Measurements from ENCODE around the gene LRFN5.

Gene LRFN5

DNA sequence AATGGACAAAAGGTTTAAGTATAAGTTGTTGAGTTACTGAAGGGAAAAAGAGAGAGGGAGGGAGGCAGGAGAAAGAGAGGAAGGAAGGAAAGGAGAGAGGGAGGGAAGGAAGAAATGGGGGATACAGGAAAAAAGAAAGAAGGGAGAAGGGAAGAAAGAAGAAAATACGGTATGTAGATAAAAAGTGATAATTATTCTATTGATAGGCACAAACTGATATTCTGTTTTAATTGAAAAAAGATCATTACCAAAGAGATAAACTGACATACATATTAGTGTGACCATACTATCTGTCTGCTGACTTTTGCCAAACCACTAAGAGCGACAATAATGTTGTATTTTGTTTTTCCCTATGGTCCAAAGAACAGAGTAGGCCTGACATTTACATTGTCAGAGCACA lies 154.5 kb downstream of the LRFN5 start:
- Histone ChIP-seq H4K20me1 (ENCODE audit: insufficient read depth, low read length) (no peaks in the 10 kb centered on the region), H3K9me3 (replicated peaks; ENCODE audit: insufficient read depth, low read length) (no peaks in the 10 kb centered on the region), H3K36me3 (replicated peaks; ENCODE audit: insufficient read depth, low read length) (no peaks in the 10 kb centered on the region), H3K9me2 (replicated peaks; ENCODE audit: insufficient read depth, low read length) (no peaks in the 10 kb centered on the region), H3K27me3 (replicated peaks; ENCODE audit: insufficient read depth, low read length) (no peaks in the 10 kb centered on the region), H3K4me2 (ENCODE audit: low read depth, low read length) (no peak overlapping the region), H3K27ac (ENCODE audit: low read length) (no peak overlapping the region), H3K79me2 (ENCODE audit: low read length) (no peaks in the 10 kb centered on the region), H3K4me1 (ENCODE audit: low read length) (no peaks in the 10 kb centered on the region), H3K4me3 (ENCODE audit: low read length) (no peak overlapping the region), H3K9ac (ENCODE audit: low read length) (no peak overlapping the region), H3F3A (ENCODE audit: insufficient read depth, low read length) (no peaks in the 10 kb centered on the region), H2AFZ (ENCODE audit: low read length) (no peak overlapping the region)
- no peak for DNase-seq
- TF ChIP-seq EZH2phosphoT487 (IDR thresholded peaks at IDR 0.05; ENCODE audit: low read length), result no peak
- TF ChIP-seq, protein P1, sequence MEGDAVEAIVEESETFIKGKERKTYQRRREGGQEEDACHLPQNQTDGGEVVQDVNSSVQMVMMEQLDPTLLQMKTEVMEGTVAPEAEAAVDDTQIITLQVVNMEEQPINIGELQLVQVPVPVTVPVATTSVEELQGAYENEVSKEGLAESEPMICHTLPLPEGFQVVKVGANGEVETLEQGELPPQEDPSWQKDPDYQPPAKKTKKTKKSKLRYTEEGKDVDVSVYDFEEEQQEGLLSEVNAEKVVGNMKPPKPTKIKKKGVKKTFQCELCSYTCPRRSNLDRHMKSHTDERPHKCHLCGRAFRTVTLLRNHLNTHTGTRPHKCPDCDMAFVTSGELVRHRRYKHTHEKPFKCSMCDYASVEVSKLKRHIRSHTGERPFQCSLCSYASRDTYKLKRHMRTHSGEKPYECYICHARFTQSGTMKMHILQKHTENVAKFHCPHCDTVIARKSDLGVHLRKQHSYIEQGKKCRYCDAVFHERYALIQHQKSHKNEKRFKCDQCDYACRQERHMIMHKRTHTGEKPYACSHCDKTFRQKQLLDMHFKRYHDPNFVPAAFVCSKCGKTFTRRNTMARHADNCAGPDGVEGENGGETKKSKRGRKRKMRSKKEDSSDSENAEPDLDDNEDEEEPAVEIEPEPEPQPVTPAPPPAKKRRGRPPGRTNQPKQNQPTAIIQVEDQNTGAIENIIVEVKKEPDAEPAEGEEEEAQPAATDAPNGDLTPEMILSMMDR (IDR thresholded peaks at IDR 0.05; ENCODE audit: low read length), result no peak
- TF ChIP-seq EZH2 (optimal IDR thresholded peaks at IDR 0.05; ENCODE audit: low read depth, low read length), result no peak

DNA sequence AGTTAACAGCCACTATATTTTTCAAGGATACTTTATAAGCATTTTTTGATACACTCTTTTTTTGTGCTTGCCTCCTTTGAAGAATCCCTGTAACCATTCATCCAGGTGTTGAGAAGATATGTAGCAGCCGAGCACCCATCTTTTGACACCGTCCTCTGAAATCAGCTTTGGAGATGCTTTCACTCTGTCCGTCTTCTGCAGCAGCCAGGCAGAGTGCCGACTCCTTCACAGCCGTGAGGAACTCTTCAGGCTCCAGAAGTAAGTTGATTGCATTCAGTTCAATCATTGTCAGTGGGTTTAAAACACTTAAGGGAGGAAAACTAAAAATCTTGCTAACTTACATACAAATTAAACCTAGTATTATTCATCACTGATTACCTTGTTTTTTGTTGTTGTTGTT lies 160.1 kb downstream of the LRFN5 start:
- no peak for TF ChIP-seq EZH2phosphoT487 (IDR thresholded peaks at IDR 0.05; ENCODE audit: low read length)
- TF ChIP-seq, protein P1 (IDR thresholded peaks at IDR 0.05; ENCODE audit: low read length), result no peak
- no peak for TF ChIP-seq EZH2 (optimal IDR thresholded peaks at IDR 0.05; ENCODE audit: low read depth, low read length)
- no peaks in the 10 kb centered on the region for H3K4me1 ChIP-seq (ENCODE audit: low read length)
- H3K27me3 ChIP-seq (replicated peaks; ENCODE audit: insufficient read depth, low read length), result no peaks in the 10 kb centered on the region
- no peak for DNase-seq
- H3K36me3 ChIP-seq (replicated peaks; ENCODE audit: insufficient read depth, low read length), result no peaks in the 10 kb centered on the region
- H3K79me2 ChIP-seq (ENCODE audit: low read length), result no peaks in the 10 kb centered on the region
- no peak overlapping the region for H2AFZ ChIP-seq (ENCODE audit: low read length)
- no peak overlapping the region for H3K9ac ChIP-seq (ENCODE audit: low read length)
- no peaks in the 10 kb centered on the region for H3K9me2 ChIP-seq (replicated peaks; ENCODE audit: insufficient read depth, low read length)
- H4K20me1 ChIP-seq (ENCODE audit: insufficient read depth, low read length), result no peaks in the 10 kb centered on the region
- H3K4me2 ChIP-seq (ENCODE audit: low read depth, low read length), result no peak overlapping the region
- no peak overlapping the region for H3K27ac ChIP-seq (ENCODE audit: low read length)
- no peaks in the 10 kb centered on the region for H3K9me3 ChIP-seq (replicated peaks; ENCODE audit: insufficient read depth, low read length)
- H3K4me3 ChIP-seq (ENCODE audit: low read length), result no peak overlapping the region
- no peaks in the 10 kb centered on the region for H3F3A ChIP-seq (ENCODE audit: insufficient read depth, low read length)

DNA sequence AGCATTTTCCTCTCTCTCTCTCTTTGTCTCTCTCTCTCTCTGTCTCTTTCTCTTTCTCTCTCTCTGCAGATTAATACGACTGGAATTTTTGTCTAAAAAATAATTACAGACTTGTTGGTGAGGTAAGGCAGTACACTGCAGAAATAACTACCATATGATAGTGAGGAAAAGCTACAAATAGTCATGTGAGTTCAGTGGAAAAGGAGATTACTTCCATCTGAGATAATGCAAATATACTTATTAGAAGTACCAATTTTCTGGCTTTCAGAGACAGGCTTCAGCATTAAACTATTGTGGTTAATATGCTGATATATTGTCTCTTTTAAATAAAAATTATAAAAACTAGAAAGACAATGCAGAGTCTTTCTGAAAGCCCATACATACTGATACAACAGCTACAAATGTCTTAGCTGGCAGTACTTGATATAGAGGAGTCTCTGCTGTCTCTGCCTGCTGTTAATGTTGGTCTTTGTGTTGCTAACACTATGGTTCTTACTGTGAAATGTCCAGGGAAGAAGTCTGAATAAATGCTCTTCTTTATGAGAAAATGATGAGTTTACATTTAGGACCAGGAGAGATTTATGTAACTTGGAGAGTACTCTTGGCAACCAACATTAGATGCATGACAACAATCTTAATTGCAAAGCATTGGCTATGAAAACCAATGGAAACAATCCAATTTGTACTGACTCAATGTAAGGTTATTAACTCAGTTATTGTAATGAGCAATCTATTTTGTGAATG lies 167.0 kb downstream of the LRFN5 start:
- Histone ChIP-seq H3K9me2 (replicated peaks; ENCODE audit: insufficient read depth, low read length) (no peaks in the 10 kb centered on the region), H3K79me2 (ENCODE audit: low read length) (no peaks in the 10 kb centered on the region), H3K4me3 (ENCODE audit: low read length) (no peak overlapping the region), H3F3A (ENCODE audit: insufficient read depth, low read length) (no peaks in the 10 kb centered on the region), H3K36me3 (replicated peaks; ENCODE audit: insufficient read depth, low read length) (no peaks in the 10 kb centered on the region), H3K27ac (ENCODE audit: low read length) (no peak overlapping the region), H4K20me1 (ENCODE audit: insufficient read depth, low read length) (no peaks in the 10 kb centered on the region), H3K9me3 (replicated peaks; ENCODE audit: insufficient read depth, low read length) (no peaks in the 10 kb centered on the region), H3K9ac (ENCODE audit: low read length) (no peak overlapping the region), H3K27me3 (replicated peaks; ENCODE audit: insufficient read depth, low read length) (no peaks in the 10 kb centered on the region), H3K4me2 (ENCODE audit: low read depth, low read length) (no peak overlapping the region), H2AFZ (ENCODE audit: low read length) (no peak overlapping the region), H3K4me1 (ENCODE audit: low read length) (no peaks in the 10 kb centered on the region)
- no peak for DNase-seq
- TF ChIP-seq EZH2 (optimal IDR thresholded peaks at IDR 0.05; ENCODE audit: low read depth, low read length), result no peak
- TF ChIP-seq EZH2phosphoT487 (IDR thresholded peaks at IDR 0.05; ENCODE audit: low read length), result no peak
- TF ChIP-seq, protein P1 (IDR thresholded peaks at IDR 0.05; ENCODE audit: low read length), result no peak

All from MM.1S (cell line).